NK-92 (cell line): ENCODE results near the gene PRKAA2.

Experiments used
- DNase-seq: peaks from one replicate; lab custom pipeline; 2025; ENCODE audit not compliant: unreplicated experiment; lab: John Stamatoyannopoulos, UW

PRKAA2 gene

DNA sequence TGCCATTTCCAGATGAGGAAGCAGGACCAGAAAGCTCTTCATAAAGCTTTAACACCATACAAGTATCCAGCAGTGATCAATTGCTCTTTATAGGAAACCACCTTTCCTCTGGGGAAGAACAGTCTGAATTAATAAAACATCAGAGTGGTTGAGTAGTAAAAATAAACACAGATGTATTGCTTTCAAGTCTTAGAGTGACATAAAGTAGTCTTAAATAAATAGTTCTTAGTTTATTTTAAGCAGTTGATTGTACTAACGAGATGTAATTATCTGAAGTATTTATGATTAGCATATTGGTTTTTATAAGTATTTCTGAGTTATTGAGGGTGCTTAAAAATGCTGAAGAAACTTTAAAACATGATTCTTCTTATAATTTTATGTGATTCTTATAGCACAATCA is 67.0 kb downstream of the PRKAA2 start:
- DNase-seq, result no peak

DNA sequence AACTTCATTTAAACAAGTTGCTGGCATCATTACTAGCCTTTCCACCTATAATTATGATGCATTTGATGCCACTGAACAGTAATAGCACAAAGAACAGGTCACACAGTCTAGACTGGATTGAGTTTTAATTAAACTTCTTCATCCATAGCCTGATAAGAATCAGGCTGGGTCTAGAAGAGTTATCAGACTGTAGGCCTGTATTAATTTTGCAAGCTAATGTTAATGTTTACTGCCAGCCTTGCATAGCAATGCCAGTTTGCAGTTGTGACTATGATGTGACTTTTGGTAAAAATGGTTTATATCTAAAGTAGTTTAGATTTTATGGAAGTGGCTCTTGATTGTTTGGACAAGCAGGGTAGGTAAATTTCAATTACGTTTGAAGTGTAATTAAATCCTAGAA is 68.0 kb downstream of the PRKAA2 start:
- DNase-seq, result no peak

DNA sequence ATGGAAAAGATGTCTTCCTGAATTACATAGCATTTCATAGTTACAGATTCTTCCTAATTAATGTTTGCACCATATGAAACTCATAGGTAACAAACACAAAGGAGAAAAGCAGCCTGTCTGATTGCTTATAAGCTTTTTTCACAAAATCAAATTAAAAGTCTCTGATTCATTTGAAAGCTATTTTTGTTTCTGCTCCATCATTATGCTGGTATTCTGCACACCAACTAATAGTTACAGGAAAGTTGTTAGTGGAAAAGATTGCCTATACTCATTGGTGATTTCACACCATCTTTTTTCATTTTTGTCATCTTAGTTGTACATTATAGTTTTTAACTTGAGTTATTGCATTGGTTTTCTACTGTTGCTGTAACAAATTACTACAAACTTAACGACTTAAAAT is 70.0 kb downstream of the PRKAA2 start:
- no peak for DNase-seq

DNA sequence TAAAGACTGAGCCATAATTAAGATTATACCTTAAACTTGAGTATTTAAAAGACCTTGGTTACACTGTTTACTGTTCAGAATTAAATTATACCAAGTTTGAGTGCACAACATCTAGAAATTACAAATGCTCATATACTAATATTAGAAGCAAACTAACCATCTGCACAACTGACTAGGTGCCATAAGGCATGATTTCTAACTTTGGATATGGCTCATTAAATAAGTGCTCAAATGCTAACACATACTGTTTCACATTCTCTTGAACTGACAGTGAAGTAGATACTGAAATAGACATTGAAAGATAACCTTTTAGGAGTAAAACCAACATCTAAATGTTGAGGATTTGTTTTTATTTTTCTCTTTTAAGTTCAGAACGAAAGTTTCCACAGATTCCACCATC is 74.1 kb downstream of the PRKAA2 start:
- DNase-seq, result no peak

DNA sequence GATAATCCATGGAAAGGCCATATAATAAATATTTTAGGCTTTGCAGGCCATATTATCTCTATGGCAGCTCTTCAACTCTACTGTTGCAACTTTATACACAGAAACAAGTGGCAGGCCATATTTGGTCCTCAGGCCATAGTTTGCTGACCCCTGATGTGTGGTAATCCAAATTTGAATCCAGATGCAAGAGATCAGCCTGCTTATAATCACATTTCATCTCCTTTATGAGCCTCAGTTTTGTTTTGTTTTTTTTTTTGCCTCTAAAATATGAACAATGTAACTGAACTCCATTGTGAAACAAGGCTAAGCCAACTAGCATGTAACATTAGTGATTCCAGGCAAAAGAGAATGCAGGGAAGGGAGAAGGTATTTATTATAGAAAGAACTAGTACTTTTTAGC is 81.6 kb downstream of the PRKAA2 start:
- DNase-seq, result no peak

DNA sequence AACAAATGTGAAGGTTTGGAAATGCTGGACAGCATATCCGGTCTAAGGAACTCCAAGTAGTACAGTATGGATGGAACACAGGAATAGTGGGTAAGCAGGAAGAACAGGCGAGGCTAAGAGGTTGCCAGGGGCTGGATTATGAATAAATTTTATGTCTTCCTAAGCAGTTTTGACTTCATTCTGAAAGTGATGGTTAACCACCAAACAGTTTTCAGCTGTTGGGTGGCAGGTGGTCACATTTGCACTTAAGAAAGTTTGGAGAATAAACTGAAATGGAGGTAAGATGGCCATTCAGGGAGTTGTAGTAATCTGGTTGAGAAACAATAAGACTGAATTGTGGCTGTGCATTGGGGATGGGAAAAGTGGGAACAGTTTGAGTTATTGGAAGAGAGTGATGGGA is 83.8 kb downstream of the PRKAA2 start:
- DNase-seq, result no peak

DNA sequence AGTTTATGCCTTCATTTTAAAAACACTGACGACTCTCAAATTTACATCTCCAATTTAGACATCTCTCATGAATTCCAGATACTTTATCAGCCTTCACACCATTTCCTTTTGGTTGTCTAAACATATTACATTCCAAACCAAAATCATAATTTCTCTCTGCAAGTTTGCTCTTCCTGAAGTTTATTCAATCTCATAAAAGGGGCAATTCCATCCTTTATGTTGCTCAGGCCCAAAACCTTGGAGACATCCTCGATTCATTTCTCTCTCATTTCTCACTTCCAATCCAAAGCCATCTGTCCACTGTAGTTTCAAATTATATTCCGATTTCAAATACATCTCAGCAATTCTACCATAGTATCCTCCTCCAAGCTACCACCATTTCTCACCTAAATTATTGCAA is 100.1 kb downstream of the PRKAA2 start:
- DNase-seq, result no peak

DNA sequence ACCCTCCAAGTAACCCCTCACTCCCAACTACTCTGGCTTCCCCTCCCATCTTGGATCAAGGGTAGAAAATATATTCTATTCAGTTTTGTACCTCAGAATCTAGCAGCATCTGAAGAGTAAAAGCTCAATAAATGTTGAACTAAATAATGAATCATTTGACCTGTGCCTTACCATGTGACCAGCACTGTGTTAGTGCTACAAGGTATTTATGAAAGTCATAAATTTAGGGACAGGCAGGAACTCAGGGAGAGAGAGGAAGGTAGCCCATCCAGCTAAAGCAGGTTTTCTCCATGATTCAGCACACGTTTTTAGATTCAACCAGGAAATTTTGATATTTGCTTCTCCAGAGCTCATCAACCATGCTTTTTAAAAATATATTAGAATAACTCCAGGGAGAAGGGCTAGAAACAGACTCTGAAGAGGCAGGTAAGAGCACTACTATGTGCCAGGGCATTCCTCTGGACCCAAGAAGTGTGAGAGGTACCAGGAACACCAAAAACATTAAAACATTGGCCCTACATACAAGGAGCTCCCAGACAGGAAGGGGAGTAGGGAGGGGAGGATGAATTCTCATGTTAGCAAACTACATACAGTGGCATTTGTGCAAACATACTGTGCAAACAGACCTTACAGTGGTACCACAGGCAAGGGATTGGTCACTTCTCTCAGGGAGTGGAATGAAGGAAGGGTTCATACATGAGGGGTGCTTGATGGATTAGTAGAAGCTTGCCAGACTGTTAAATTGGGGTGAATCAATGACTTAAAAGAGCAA is 109.8 kb downstream of the PRKAA2 start:
- no peak for DNase-seq

DNA sequence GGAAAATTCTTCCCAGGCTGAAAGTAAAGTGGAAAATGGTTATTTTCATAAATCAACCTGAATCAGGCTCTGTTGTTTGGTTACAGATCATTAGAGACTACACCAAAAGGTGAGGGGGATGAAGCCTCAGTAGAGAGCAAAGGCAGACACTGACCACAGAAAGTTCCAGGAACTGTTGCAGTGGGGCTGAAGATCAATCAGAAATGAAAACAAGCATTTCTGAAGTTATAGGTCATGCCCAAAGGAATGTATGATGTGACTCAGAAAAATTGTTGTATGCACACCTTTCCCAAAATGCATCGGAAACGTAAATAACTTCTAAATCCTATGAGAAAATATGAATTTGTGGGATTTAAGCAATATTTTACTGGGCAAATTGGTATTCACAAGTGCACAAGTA is 110.8 kb downstream of the PRKAA2 start:
- DNase-seq, result no peak

DNA sequence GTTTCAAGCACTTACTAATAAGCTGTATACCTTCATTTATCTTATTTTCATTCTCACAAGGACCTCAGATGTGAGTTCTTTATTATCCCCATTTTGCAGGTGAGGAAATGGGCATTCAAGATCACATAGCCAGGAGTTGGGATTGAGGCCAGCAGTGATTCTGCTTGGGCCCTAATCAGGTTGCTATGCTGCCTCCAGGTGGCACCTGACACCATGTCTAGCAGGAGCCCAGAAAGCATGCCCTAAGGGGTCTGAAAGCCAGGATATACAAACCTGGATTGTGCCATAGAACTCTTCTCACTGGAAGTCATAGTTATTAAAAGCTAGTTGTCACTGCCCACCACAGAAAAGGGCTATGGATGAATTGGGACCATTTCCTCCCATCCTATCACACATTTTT is 113.0 kb downstream of the PRKAA2 start:
- no peak for DNase-seq

DNA sequence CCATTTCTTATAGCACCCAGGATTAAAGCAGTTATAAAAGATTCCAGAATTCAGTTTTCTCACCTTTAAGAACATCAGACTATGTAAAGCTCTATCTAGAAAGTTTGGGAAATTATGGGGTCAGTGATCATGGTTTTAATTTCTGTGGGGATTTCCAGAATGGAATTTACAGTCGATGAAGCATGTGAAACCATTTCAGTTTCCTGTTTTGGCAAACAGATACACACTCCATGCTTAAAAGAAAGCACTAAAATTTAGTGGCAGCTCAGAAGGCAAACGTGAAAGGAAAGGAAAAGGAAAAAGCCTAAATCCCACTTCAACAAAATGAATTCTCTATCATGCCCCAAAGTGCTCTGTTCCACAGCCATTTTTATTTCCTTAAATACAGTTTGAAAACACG is 113.7 kb downstream of the PRKAA2 start:
- DNase-seq, result no peak
